K562 (cell line): ENCODE measurements around the gene ADCYAP1R1. TPM values are rescaled to one million over a fixed set of nuclear protein-coding genes. Genes with fewer than 3 reads are reported as not detected.

ENCODE experiments used
- ATAC-seq: fragments of 200-7000 bp; cut with Tn5 transposase; 3 replicates; pipeline ENCODE4 v1.9.1; 2020; ENCODE audit warnings: moderate library complexity
- BruUV-seq: library from RNA; stranded (reverse); fragments of 400-500 nt; replicated peaks from 2 replicates; lab custom pipeline; 2021; lab: Mats Ljungman, UMichigan
- CTCF ChIA-PET: fragments of 300-600 bp; formaldehyde crosslinking; extraction: SDS; loops from one replicate; lab custom pipeline; 2021; ENCODE audit warnings: low intra/inter-chr PET ratio; lab: Yijun Ruan, JAX
- POLR2A ChIA-PET: fragments of 300-600, 350-650 bp; sonication (Branson Sonifier 250); formaldehyde crosslinking; extraction: SDS; loops from one replicate; lab custom pipeline; 2021; ENCODE audit warnings: antibody characterized with exemption, inconsistent platforms; lab: Yijun Ruan, JAX
- DNase-seq, 4 experiments: peaks; one replicate each; pipeline versions ENCODE4 v3.0.0 to v3.0.0-alpha.2; 2011 to 2018; ENCODE audit warnings: low spot score in 3 of 4, mixed read lengths in 3 of 4; ENCODE audit errors: extremely low read depth in 1 of 4
- FAIRE-seq: peaks from 2 replicates; lab custom pipeline; 2011; peaks lifted over from hg19 to GRCh38; lab: Jason Lieb, UNC
- H2AFZ ChIP-seq: 2 replicates; pipeline ENCODE4 v1.6.0; 2011; ENCODE audit warnings: low read depth, low read length, control low read depth, inconsistent platforms
- H3K27ac ChIP-seq: fragments of 200-600 bp; 3 replicates; pipeline ENCODE4 v1.8.0; 2011; ENCODE audit warnings: low read depth, mild to moderate bottlenecking, control low read depth, inconsistent platforms, low read length, moderate library complexity, mixed read lengths; ENCODE audit errors: extremely low read depth
- H3K27me3 ChIP-seq, 2 experiments: fragments of 300-600 bp in 1 of 2; 2 replicates in 1 of 2; 3 replicates in 1 of 2; pipeline versions ENCODE4 v1.6.0 to v1.8.0; 2011; ENCODE audit warnings: inconsistent platforms in 2 of 2, low read length in 2 of 2, mild to moderate bottlenecking in 1 of 2, mixed read lengths in 1 of 2, moderate library complexity in 1 of 2; ENCODE audit not compliant: control insufficient read depth in 2 of 2, insufficient read depth in 2 of 2
- H3K36me3 ChIP-seq: fragments of 300-600 bp; 3 replicates; pipeline ENCODE4 v1.8.0; 2011; ENCODE audit warnings: mild to moderate bottlenecking, low read length, inconsistent platforms; ENCODE audit not compliant: control insufficient read depth, insufficient read depth
- H3K4me1 ChIP-seq, 2 experiments: fragments of 200-600 bp in 1 of 2; replicated peaks in 1 of 2; 2 replicates in 1 of 2; 3 replicates in 1 of 2; pipeline versions ENCODE4 v1.5.1 to v1.8.0; 2011; ENCODE audit warnings: inconsistent platforms in 2 of 2, low read length in 2 of 2, mild to moderate bottlenecking in 1 of 2, mixed read lengths in 1 of 2, moderate library complexity in 1 of 2; ENCODE audit not compliant: control insufficient read depth in 2 of 2, insufficient read depth in 2 of 2
- H3K4me2 ChIP-seq: 2 replicates; pipeline ENCODE4 v1.6.1; 2011; ENCODE audit warnings: low read length, control low read depth, inconsistent platforms, mixed read lengths; ENCODE audit not compliant: insufficient read depth
- H3K4me3 ChIP-seq: fragments of 200-600 bp; sonication (generic), shearing (Covaris generic); 2 replicates; pipeline ENCODE4 v1.5.1; 2016; ENCODE audit warnings: control low read depth, inconsistent platforms
- H3K79me2 ChIP-seq: fragments of 200-600 bp; 3 replicates; pipeline ENCODE4 v1.8.0; 2011; ENCODE audit warnings: low read length, inconsistent platforms; ENCODE audit not compliant: control insufficient read depth, insufficient read depth
- H3K9ac ChIP-seq, 2 experiments: 2 replicates each; pipeline versions ENCODE4 v1.6.0 to v1.6.1; 2011; ENCODE audit warnings: low read depth in 2 of 2, low read length in 2 of 2, control low read depth in 1 of 2, inconsistent platforms in 1 of 2, mild to moderate bottlenecking in 1 of 2, mixed read lengths in 1 of 2; ENCODE audit not compliant: insufficient read depth in 1 of 2
- H3K9me1 ChIP-seq: one replicate; pipeline ENCODE4 v1.6.0; 2011; ENCODE audit warnings: inconsistent platforms, mild to moderate bottlenecking, low read length, moderate library complexity; ENCODE audit not compliant: control insufficient read depth, insufficient read depth
- H3K9me3 ChIP-seq: replicated peaks from 2 replicates; pipeline ENCODE4 v1.5.1; 2011; ENCODE audit warnings: low read depth, low read length, inconsistent platforms; ENCODE audit not compliant: control insufficient read depth, insufficient read depth
- H4K20me1 ChIP-seq: replicated peaks from 2 replicates; pipeline ENCODE4 v1.6.1; 2011; ENCODE audit warnings: low read length, inconsistent platforms, mixed read lengths; ENCODE audit not compliant: control insufficient read depth, insufficient read depth
- E2F1 ChIP-seq: sonication (generic); formaldehyde crosslinking; IDR thresholded peaks from 2 replicates; pipeline ENCODE4 v1.8.1; 2023; ENCODE audit warnings: mild to moderate bottlenecking, missing genetic modification reagents, moderate library complexity
- FOXP1 ChIP-seq: sonication (generic); formaldehyde crosslinking; IDR thresholded peaks from 2 replicates; pipeline ENCODE4 v1.8.0; 2022; ENCODE audit warnings: mild to moderate bottlenecking, missing genetic modification reagents
- KLF1 ChIP-seq: fragments of 450-650 bp; IDR thresholded peaks from 2 replicates; pipeline ENCODE4 v1.6.1; 2016; ENCODE audit warnings: missing genetic modification characterization, missing compliant biosample characterization
- NCOA1 ChIP-seq: fragments of 450-650 bp; IDR thresholded peaks from 2 replicates; pipeline ENCODE4 v1.6.1; 2016; ENCODE audit warnings: low read depth
- RNF219 ChIP-seq: fragments of 250-450 bp; sonication (Bioruptor Pico); IDR thresholded peaks from 2 replicates; pipeline ENCODE4 v1.5.0; 2022; ENCODE audit warnings: mild to moderate bottlenecking
- ZNF347 ChIP-seq: fragments of 450-650 bp; formaldehyde crosslinking; IDR thresholded peaks from 2 replicates; pipeline ENCODE4 v1.4.0; 2020; ENCODE audit warnings: low read depth, mild to moderate bottlenecking, moderate library complexity
- WGBS: fragments of 100-300 bp; shearing (Covaris generic); methylation state at CpG from one replicate; pipeline ENCODE4 v1.1.6; 2016; ENCODE audit warnings: low coverage, mixed read lengths; ENCODE audit not compliant: insufficient coverage; ENCODE audit errors: missing lambda C conversion rate; 5-methylcytosine and 5-hydroxymethylcytosine counted together
- in situ Hi-C: fragments of 300-500 bp; cut with MboI; formaldehyde crosslinking; loops from 4 replicates; pipeline ENCODE4 v1.15.0; 2018; ENCODE audit warnings: inconsistent platforms, mixed read lengths
- intact Hi-C: fragments of 100-400 bp; cut with micrococcal nuclease; formaldehyde crosslinking; loops from 2 replicates; pipeline ENCODE4 v1.14.2; 2022
- polyA plus RNA-seq, 8 experiments: library from polyadenylated mRNA; depleted of rRNA in 4 of 8; stranded (reverse) in 5 of 8; unstranded in 3 of 8; fragments of >200 nt; fragmentation: Nextera tagmentation in 2 of 8; fragmentation: Illumina TruSeq in 1 of 8; extraction: Ambion mirVana in 2 of 8; extraction: Trizol in 1 of 8; gene quantifications; 2 replicates each; pipeline versions ENCODE4 v1.2.1 to v1.2.3, GENCODE V29; 2011 to 2014; ENCODE audit warnings: inconsistent platforms in 1 of 8, missing spikeins in 1 of 8
- total RNA-seq, 7 experiments: library from RNA; depleted of rRNA in 6 of 7; stranded (reverse); fragments of >200 nt in 6 of 7; fragmentation: Illumina TruSeq in 2 of 7; extraction: Trizol in 2 of 7; gene quantifications; 2 replicates each; pipeline versions ENCODE4 v1.2.1 to v1.2.3, GENCODE V29; 2011 to 2021; ENCODE audit warnings: low replicate concordance in 1 of 7

ADCYAP1R1 gene
- total and polyA plus RNA-seq, 9 of the 15 experiments (the other 6 are each of a cell fraction or from before 2014, with no cell fraction given) = 0.03 to 0.07 TPM; not detected in 7

- no peak for TF ChIP-seq KLF1
- TF ChIP-seq ZNF347 = no peak
- no peak for TF ChIP-seq FOXP1
- TF ChIP-seq NCOA1 = no peak
Measured at GRCh38 chr7:31108097-31108657, 56.1 kb downstream of the ADCYAP1R1 start (continued).

- Histone ChIP-seq H3K36me3 (no peaks in the 10 kb centered on the region), H3K9me3 (no peaks in the 10 kb centered on the region), H3K4me3 (no peak overlapping the region), H4K20me1 (no peaks in the 10 kb centered on the region), H3K27me3 (no peaks in the 10 kb centered on the region), H2AFZ (no peak overlapping the region), H3K27ac (no peak overlapping the region), H3K4me2 (no peak overlapping the region), H3K9ac (no peak overlapping the region), H3K9me1 (no peaks in the 10 kb centered on the region), H3K4me1 (no peaks in the 10 kb centered on the region), H3K79me2 (no peaks in the 10 kb centered on the region)
- ChIA-PET POLR2A (interaction anchor here (0.5 to 0.8 kb wide), 3 partner anchors 13 to 124 kb away, joined by 3 to 5 read pairs (median 3); no protein-coding TSS in a partner anchor), CTCF (no interaction called here)
- no peak for TF ChIP-seq E2F1 (CRISPR knock-in tag)
- TF ChIP-seq RNF219 (CRISPR knock-in tag) = no peak
- BruUV-seq = no TSS peak
- FAIRE-seq (no peak), DNase-seq (no peak), ATAC-seq (no peak)
- in situ Hi-C loops (no loop called here), intact Hi-C loops (no loop called here)
- 2% methylated on average over 3 of the region's 3 CpGs for WGBS
Measured at GRCh38 chr7:31109751-31110150, 57.6 kb downstream of the ADCYAP1R1 start.
